GM12891 (cell line): ENCODE data around the gene PPIF.

Experiments used
- DNase-seq: peaks from one replicate; pipeline ENCODE4 v3.0.0; 2011; ENCODE audit warnings: low spot score; ENCODE audit not compliant: insufficient read length
- FAIRE-seq: peaks from 2 replicates; lab custom pipeline; 2011; peaks lifted over from hg19 to GRCh38; lab: Jason Lieb, UNC
- PAX5 ChIP-seq: IDR thresholded peaks from 2 replicates; pipeline ENCODE4 v1.6.1; 2011; ENCODE audit warnings: low read length, moderate library complexity, mild to moderate bottlenecking; ENCODE audit not compliant: insufficient read depth, severe bottlenecking
- POLR2A ChIP-seq: IDR thresholded peaks from 2 replicates; pipeline ENCODE4 v1.6.1; 2011; ENCODE audit warnings: low read depth, low read length, control low read depth
- POLR2AphosphoS5 ChIP-seq: IDR thresholded peaks from 2 replicates; pipeline ENCODE4 v1.6.1; 2011; ENCODE audit warnings: low read depth, low read length, control low read depth
- POU2F2 ChIP-seq: IDR thresholded peaks from 2 replicates; pipeline ENCODE4 v1.6.1; 2011; ENCODE audit warnings: low read depth, mild to moderate bottlenecking, control low read depth, low read length, moderate library complexity
- SPI1 ChIP-seq: IDR thresholded peaks from 2 replicates; pipeline ENCODE4 v1.6.1; 2011; ENCODE audit warnings: low read depth, low read length, control low read depth
- TAF1 ChIP-seq: IDR thresholded peaks from 2 replicates; pipeline ENCODE4 v1.6.1; 2011; ENCODE audit warnings: low read depth, low read length, control low read depth

PPIF gene

GRCh38 chr10:79392020-79392398, 44.7 kb downstream of the PPIF start:
- FAIRE-seq (no peak), DNase-seq (no peak)
- no peak for TF ChIP-seq POU2F2
- no peak for TF ChIP-seq SPI1
- no peak for TF ChIP-seq POLR2A
- TF ChIP-seq PAX5: no peak
- no peak for TF ChIP-seq TAF1
- no peak for TF ChIP-seq POLR2AphosphoS5

- TF ChIP-seq SPI1 (no peak), POU2F2 (no peak), TAF1 (no peak), POLR2AphosphoS5 (no peak), PAX5 (no peak), POLR2A (no peak)
- no peak for FAIRE-seq
- DNase-seq: no peak
Observed at GRCh38 chr10:79392506-79393176, 45.4 kb downstream of the PPIF start.

DNA sequence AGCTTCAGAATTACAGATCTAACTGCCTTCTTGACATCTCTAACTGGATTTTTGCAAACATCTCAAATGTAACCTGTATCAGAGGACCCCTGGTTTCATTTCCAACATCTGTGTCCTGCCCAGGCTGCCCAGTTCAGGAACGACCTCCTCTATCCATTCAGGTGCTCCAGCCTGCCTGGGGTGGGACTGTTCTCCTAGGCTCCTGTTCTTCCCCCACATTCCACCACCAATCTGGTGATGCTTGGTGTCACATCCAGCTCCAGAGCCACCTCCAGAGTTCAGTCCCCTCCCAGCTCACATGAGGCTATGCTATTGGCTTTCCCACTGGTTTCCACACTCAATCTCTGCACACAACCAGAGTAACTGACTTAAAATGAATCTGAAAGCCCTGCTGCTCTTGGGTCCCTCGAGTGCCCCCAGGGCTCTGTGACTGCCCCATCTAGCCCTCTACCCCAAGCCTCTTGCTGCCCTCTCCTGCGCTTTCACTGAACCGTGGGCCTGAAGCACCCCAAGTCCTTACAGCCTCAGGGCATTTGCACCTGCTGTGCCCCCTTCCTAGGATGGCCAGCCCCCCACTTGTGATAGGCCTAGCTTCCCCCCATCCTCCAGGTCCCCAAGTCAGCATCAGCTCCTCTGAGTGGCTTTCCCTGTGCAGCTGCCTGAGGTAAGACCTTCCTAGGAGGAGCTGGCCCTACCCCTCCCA, 46.1 kb downstream of the PPIF start:
- no peak for TF ChIP-seq POLR2AphosphoS5
- no peak for TF ChIP-seq SPI1
- TF ChIP-seq POLR2A: no peak
- TF ChIP-seq PAX5: no peak
- no peak for TF ChIP-seq TAF1
- no peak for TF ChIP-seq POU2F2
- DNase-seq (no peak), FAIRE-seq (no peak)

- no peak for TF ChIP-seq PAX5
- no peak for TF ChIP-seq SPI1
- no peak for TF ChIP-seq POLR2AphosphoS5
- TF ChIP-seq TAF1: no peak
- TF ChIP-seq POLR2A: no peak
- TF ChIP-seq POU2F2: no peak
- FAIRE-seq (no peak), DNase-seq (no peak)
Observed at GRCh38 chr10:79393924-79394610, 46.8 kb downstream of the PPIF start.

GRCh38 chr10:79394664-79395063, 47.4 kb downstream of the PPIF start:
- DNase-seq (no peak), FAIRE-seq (no peak)
- TF ChIP-seq TAF1 (no peak), POU2F2 (no peak), PAX5 (no peak), SPI1 (no peak), POLR2A (no peak), POLR2AphosphoS5 (no peak)

DNA sequence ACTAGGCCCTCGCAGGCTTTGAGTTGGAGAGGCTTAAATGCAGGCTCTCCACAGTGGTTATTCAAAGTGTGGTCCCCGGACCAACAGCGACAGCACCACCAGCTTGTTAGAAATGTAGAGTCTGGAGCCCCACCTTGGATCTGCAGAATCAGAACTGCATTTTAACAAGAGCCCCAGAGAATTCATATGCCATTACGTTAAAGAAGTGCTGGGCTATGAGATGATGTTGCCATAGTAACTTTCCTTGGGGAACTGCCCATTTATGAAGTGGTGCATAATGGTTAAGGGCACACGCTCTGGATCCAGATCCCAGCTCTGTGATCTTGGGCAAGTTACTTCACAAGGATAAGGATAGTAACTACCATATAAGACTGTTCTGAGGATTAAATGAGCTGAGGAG, 49.3 kb downstream of the PPIF start:
- FAIRE-seq: no peak
- DNase-seq: no peak
- TF ChIP-seq POLR2AphosphoS5: no peak
- no peak for TF ChIP-seq SPI1
- TF ChIP-seq TAF1: no peak
- TF ChIP-seq PAX5: no peak
- TF ChIP-seq POU2F2: no peak
- no peak for TF ChIP-seq POLR2A

GRCh38 chr10:79397051-79397450, 49.8 kb downstream of the PPIF start:
- FAIRE-seq (no peak), DNase-seq (no peak)
- TF ChIP-seq TAF1 (no peak), POU2F2 (no peak), SPI1 (no peak), POLR2A (no peak), POLR2AphosphoS5 (no peak), PAX5 (no peak)

- DNase-seq: no peak
- TF ChIP-seq PAX5 (no peak), SPI1 (no peak), POLR2AphosphoS5 (no peak), POU2F2 (no peak), TAF1 (no peak), POLR2A (no peak)
- no peak for FAIRE-seq
Observed at GRCh38 chr10:79397575-79398303, 50.5 kb downstream of the PPIF start.

DNA sequence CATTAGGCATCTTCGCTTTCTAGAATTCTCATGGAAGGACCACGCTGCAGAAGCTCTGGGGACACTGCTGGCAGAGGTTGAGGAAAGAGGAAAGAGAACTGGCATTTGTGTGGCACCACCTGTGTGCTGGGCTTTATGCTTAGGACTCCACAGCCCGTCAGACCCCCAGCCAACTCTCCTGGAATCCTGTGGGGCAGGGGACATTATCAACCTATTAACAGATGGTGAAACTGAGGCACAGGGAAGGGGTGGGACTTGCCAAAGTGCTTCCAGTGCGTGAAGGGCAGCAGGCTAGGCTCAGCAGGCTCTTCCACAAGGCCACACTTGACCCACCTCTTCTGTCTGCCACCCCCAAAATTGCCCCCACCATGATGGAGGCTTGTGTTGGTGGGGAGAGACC, 51.4 kb downstream of the PPIF start:
- no peak for DNase-seq
- FAIRE-seq: no peak
- no peak for TF ChIP-seq TAF1
